SW480 (cell line): ENCODE data around the gene CENPB.
A peak's percentile ranks its signal among the peaks of the same experiment; 100 is the strongest.

Source experiments
- DNase-seq: peaks from one replicate; pipeline ENCODE4 v3.0.0-alpha.2; 2016; ENCODE audit warnings: low spot score

CENPB gene

DNA sequence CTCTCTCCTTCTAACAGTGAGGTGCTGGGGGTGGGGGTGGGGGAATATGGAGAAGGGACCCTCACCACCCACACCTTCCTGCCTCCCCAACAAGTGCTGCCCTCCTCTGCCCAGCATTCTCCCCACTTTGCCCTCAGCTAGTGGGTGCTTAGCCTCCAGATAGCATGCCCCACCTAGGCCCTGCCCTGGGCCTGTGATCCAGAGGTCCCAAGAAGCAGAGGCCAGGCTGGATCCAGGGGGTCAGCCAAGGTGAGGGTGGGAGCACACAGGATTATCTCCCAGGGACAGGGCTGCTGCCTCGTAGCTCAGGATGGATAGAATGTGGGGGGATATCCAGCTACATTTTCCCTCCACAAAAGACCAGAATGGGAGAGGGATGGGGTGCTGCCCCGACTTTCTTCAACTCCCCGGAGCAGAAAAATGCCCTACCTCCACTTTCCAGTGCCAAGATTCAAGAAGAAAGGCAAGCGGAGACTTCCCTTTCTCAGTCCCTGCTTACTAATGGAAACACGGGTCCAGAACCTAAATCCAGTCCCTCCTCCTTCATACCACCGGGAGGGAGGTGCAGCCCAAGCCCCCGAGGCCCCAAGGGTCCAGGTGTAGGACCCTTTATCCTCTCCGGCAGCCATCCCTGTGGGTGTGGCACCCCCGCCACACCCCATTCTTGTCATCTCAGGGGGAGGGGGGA is 20.0 kb downstream of the CENPB start:
- no peak for DNase-seq

DNA sequence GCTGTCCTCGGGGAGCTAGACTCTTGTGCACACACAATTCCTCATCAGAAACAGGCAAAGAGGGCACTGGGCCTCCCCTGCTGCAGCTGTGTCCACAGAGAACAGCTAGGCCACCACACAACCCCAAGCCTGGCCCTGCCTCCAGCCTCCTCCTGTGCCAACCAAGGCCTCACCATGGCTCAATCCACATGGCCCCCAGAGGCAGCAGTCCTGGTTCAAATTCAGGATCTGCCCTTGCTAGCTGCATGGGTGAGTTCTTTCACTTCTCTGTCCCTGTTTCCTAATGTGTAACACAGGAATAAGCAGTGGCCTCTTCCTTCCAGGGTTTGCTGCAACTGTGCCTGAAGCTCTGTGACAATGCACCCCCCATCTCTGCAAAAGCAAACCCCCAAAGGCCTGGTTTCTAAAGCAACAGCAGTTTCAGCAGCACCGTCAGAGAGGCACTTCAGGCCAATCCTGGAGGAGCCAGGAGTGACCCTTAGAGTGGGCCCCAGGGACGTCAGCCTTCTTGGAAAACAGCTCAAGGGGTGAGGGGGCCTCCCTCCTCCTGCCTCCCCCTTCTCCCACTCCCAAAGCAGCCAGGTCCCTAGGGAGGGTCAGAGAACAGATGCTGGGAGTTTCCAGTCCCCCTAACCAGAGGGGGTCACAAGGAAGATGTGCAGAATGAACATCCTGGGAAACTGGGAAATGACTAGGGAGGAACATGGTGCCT is 21.2 kb downstream of the CENPB start:
- DNase-seq = no peak

DNA sequence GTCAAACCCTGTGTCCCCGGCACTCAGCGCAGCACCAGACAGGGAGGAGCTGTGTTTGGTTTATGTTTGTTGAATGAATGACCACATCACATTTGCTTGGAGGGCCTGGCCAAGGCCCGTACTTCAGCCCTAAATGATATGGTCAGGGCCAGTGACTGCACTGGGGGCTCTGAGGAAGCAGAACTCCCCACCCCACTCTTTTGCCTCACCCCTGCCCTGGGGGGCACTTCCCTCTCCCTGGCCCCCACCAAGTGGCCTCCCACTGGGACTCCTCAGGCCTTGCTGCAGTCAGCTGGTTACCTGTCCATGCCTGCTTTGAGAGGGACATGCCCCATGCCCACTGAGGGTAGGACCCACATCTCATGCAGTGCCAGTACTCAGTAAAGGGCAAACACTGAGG is 21.9 kb downstream of the CENPB start:
- DNase-seq = no peak

GRCh38 chr20:3763671-3764601 is 22.6 kb downstream of the CENPB start:
- no peak for DNase-seq

DNA sequence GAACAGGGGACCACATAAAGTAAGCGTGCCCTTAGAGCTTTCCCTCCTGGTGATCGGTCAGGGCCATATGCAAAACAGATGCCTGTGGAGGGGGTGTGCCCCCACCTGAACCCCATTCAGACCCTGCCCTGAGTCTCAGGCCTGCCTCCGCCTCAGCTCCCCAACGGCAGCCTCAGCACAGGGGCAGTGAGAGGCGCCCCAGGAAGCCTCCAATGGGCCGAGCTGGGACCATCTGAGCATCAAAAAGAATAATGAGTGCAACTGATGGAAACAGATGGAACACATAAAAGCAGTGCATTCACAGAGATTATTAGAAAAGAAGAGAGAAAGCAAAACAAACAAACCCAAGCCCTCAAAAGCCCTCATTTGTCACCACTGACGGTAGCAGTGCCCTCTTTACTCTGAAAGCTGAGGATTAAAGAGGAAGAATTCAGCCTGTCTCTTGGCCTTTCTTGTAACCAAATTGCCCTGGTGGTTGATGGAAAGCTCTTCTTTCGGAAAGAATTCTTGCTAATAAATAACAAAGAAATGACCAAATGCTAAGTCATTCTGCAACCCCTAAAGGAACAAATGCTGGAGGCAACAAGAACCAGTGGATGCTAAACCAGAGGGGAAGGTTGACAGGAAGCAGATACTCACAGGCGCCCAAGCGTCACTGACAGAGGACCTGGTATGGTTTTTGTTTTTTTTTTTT is 25.7 kb downstream of the CENPB start:
- DNase-seq = no peak

DNA sequence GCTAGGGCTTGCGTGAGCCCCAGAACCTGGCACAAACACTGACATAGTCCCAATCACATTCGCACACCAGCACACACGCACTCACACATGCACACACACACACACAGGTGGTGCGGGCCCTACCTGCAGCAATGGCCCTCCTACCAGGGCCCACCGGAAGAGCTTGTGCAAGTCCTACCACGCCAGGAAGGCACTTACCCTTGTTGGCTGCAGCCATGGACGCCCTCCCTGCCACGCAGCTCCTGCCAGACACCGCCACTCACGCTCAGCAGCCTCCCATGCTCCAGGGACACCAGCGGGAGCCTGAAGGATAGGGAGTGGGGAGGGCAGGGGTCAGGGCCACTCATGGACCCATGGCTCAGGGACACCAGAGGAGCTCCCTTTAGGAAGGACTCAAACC is 26.7 kb downstream of the CENPB start:
- no peak for DNase-seq

DNA sequence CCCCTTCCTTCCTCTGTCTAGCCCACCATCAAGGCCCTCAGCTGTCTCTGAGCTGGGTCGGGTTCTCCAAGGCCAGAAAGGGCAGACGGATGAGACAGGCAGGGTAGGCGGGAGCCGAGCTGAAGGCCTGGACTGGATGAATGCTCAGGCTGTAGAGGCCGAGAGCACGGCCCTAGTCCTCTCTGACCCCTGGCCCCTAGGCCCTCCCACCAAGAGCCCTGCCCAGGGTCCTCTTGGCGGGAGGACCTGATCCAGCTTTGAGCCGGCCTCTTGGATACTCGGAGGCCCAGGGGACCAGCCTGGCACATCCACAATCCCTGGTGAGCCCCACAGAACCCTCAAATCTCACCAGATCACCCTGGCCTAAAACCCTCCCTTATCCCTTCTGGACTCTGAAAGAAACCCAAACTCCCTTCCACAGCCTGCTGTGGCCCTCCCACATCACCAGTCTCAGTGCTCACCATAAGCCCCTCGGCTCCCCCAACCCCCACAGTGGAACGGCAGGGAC is 27.2 kb downstream of the CENPB start:
- no peak for DNase-seq

DNA sequence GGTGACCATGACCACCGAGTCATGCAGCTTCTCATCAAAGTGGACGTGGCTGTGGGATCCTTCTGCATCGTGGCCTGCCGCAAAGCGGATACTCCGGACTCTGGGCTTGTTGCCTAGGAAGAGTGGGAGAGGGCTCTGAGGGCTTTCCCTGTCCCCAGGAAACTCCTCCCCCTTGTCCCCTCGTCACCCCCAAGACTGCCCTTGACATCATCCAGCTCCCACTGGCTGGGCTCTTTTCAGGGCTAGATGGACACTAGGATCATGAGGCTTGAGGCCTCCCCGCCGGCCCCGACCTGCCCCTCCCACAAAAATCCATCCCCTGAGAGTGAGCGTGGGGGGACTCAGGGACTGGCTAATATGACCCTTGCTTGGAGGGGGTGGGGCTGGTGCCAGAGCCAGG is 28.0 kb downstream of the CENPB start:
- no peak for DNase-seq

DNA sequence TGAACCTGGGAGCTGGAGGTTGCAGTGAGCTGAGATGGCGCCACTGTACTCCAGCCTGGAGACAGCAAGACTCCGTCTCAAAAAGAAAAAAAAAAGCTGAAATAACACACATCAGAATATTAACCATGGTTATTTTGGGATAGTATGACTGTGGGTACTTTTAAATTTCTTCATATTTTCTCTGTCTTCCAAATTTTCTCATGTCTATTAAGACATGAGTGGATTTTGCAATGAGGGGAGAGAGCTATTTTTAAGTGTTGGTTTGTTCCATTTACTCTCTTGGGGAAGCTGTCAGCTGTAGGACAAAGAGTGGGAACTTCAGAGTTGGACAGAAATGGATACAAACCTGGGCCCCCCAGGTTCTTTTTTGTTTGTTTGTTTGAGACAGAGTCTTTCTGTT is 29.3 kb downstream of the CENPB start:
- no peak for DNase-seq

DNA sequence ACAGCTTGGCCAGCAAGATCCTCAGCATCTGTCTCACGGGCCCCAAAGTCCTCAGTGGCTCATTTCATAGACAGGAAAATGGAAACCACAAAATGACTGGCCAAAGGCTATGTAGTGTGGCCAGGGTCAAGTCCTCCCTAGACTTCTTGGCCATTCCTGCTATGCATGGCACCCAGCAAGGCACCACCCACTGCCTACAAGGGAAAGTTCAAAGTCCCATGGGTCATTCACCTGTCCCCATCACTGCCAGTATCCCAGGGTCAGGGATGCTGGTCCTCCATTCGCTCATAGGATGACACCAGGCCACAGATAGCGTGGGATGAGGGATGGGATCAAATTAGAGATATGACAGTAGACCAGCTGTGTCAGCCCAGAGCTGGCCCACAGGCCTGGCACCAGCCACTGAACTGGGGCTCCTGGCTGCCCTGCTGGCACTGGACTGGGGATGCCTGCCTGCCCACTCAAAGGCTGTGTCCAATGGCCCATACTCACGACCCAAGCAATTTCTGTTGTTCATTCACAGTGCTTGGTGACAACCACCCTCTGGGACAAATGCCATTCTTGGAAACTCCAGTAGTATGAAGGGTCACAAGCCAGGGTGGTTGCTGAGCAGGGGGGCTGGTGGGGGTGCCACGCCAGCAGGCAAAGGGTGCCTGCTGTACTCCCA is 30.6 kb downstream of the CENPB start:
- DNase-seq = no peak

DNA sequence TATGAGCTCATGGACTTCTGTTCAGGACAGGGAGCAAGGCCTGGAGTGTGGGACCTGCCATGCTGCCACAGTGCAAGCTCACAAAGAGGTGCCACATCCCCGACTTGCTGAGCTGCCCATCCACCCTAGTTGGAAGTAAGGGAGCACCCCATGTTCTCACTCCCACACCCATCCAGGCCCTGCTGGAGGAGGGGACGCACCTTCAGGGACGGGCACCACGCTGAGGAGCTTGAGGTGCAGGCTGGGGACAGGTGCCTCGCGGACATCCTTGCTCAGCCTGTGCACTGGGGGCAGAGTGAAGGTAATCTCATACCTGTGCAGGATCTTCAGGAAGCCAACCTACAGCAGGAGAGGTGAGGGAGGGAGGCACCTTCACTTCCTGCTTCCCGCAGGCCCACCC is 31.3 kb downstream of the CENPB start:
- DNase-seq = no peak

- DNase-seq = no peak
Measured at GRCh38 chr20:3754276-3754630, 32.3 kb downstream of the CENPB start.

- DNase-seq = no peak
Measured at GRCh38 chr20:3753501-3754275, 32.9 kb downstream of the CENPB start.

DNA sequence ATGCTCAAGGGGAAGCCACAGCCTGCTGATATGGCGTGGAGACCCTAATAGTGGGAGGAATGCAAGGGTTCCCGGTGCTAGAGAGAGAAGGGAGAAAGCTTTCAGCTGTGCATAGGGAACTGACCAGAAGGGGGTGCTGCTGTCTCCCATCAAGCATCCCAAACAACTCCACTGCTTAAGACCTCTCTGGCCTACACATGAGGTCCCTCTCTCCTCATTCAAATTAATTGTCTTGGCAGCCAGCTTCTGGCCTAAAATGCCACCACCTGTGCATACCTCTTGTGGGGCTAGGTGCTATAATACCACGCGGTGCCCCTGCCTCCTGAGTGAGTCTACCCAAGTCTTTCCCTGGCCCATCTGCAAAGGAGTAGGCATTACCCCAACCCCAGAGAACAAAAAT is 33.4 kb downstream of the CENPB start:
- DNase-seq = peak; percentile 54

- no peak for DNase-seq
Measured at GRCh38 chr20:3752386-3752759, 34.2 kb downstream of the CENPB start.

- no peak for DNase-seq
Measured at GRCh38 chr20:3751675-3752385, 34.7 kb downstream of the CENPB start.

GRCh38 chr20:3751305-3751674 is 35.2 kb downstream of the CENPB start:
- DNase-seq = no peak

DNA sequence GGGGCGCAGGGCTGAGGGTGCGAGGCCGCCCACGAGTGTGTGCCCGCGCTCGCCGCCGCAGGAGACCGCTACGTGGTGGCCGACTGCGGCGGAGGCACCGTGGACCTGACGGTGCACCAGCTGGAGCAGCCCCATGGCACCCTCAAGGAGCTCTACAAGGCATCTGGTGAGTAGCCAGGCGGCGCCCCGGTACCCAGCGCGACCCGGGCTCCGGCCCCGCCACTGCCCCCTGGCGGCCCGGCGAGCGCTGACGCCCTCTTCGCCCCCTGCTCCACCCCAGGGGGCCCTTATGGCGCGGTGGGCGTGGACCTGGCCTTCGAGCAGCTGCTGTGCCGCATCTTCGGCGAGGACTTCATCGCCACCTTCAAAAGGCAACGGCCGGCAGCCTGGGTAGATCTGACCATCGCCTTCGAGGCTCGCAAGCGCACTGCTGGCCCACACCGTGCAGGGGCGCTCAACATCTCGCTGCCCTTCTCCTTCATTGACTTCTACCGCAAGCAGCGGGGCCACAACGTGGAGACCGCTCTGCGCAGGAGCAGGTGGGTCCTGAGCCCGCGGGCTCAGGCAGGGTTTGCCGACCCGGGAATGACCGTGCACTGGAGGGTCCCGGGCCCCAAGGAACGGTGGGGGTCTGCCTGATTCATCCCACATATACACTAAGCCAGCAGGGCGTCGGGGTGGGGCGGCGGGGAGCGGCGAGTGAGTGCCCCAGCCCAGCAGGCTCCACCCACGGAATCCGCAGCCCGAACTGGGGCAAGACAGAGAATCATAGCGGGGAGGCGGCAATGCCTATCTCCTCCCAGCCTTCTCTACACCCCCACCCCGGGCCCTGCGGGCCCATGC is 36.6 kb downstream of the CENPB start:
- no peak for DNase-seq

GRCh38 chr20:3749087-3749688 is 37.4 kb downstream of the CENPB start:
- no peak for DNase-seq
